IMR-90 (cell line): ENCODE results near the gene P4HA2. TPM values are rescaled to one million over a fixed set of nuclear protein-coding genes. Genes with fewer than 3 reads are reported as not detected.

ENCODE experiments used
- ATAC-seq: fragments of 200-7000 bp; cut with Tn5 transposase; 2 replicates; pipeline ENCODE4 v1.9.1; 2020; ENCODE audit warnings: low read depth, mild to moderate bottlenecking, moderate library complexity
- BruUV-seq: library from RNA; stranded (reverse); fragments of 400-500 nt; replicated peaks from 2 replicates; lab custom pipeline; 2021; lab: Mats Ljungman, UMichigan
- CTCF ChIA-PET: fragments of 300-600 bp; formaldehyde crosslinking; extraction: SDS; loops from one replicate; lab custom pipeline; 2021; ENCODE audit warnings: antibody characterized with exemption; lab: Yijun Ruan, JAX
- POLR2A ChIA-PET: fragments of 300-600 bp; sonication (Branson Sonifier 250); formaldehyde crosslinking; loops from one replicate; lab custom pipeline; 2022; ENCODE audit warnings: antibody characterized with exemption; ENCODE audit not compliant: unreplicated experiment; lab: Charles Lee
- DNase-seq: peaks from one replicate; pipeline ENCODE4 v3.0.0; 2013
- H2AFZ ChIP-seq: replicated peaks from 2 replicates; pipeline ENCODE3; 2013; ENCODE audit warnings: low read length, mild to moderate bottlenecking; ENCODE audit not compliant: poor library complexity
- H2AK5ac ChIP-seq: 2 replicates; pipeline ENCODE4 v1.6.1; 2013; ENCODE audit warnings: low read depth, low read length, inconsistent platforms
- H2AK9ac ChIP-seq: replicated peaks from 2 replicates; pipeline ENCODE3; 2013; ENCODE audit warnings: mild to moderate bottlenecking, low read depth, low read length, moderate library complexity; ENCODE audit not compliant: poor library complexity
- H2BK120ac ChIP-seq: 2 replicates; pipeline ENCODE4 v1.6.1; 2013; ENCODE audit warnings: low read depth, low read length, inconsistent platforms
- H2BK15ac ChIP-seq: 3 replicates; pipeline ENCODE4 v1.6.1; 2013; ENCODE audit warnings: low read depth, low read length, inconsistent platforms
- H2BK20ac ChIP-seq: 2 replicates; pipeline ENCODE4 v1.6.1; 2013; ENCODE audit warnings: low read depth, mild to moderate bottlenecking, inconsistent platforms, low read length, moderate library complexity
- H2BK5ac ChIP-seq: 2 replicates; pipeline ENCODE4 v1.6.1; 2013; ENCODE audit warnings: mild to moderate bottlenecking, low read depth, low read length, inconsistent platforms; ENCODE audit not compliant: poor library complexity, severe bottlenecking
- H3K14ac ChIP-seq: replicated peaks from 2 replicates; pipeline ENCODE4 v1.6.1; 2013; ENCODE audit warnings: low read depth, low read length, inconsistent platforms
- H3K18ac ChIP-seq: 2 replicates; pipeline ENCODE4 v1.6.1; 2013; ENCODE audit warnings: low read depth, low read length, control low read depth
- H3K23ac ChIP-seq: 2 replicates; pipeline ENCODE4 v1.6.1; 2013; ENCODE audit warnings: low read depth, low read length, inconsistent platforms
- H3K27ac ChIP-seq: 2 replicates; pipeline ENCODE4 v1.5.1; 2013; ENCODE audit warnings: mild to moderate bottlenecking, control low read depth, low read length; ENCODE audit not compliant: insufficient read depth
- H3K27me3 ChIP-seq: 2 replicates; pipeline ENCODE4 v1.6.1; 2013; ENCODE audit warnings: low read length; ENCODE audit not compliant: control insufficient read depth, insufficient read depth
- H3K36me3 ChIP-seq: 2 replicates; pipeline ENCODE4 v1.6.1; 2013; ENCODE audit warnings: low read length, mixed read lengths; ENCODE audit not compliant: control insufficient read depth, insufficient read depth
- H3K4ac ChIP-seq: 2 replicates; pipeline ENCODE4 v1.6.1; 2013; ENCODE audit warnings: low read depth, low read length, inconsistent platforms
- H3K4me1 ChIP-seq: 2 replicates; pipeline ENCODE4 v1.6.1; 2013; ENCODE audit warnings: low read length, mixed read lengths; ENCODE audit not compliant: control insufficient read depth, insufficient read depth
- H3K4me2 ChIP-seq: 2 replicates; pipeline ENCODE4 v1.6.1; 2013; ENCODE audit warnings: low read depth, mild to moderate bottlenecking, control low read depth, low read length, moderate library complexity
- H3K4me3 ChIP-seq: 2 replicates; pipeline ENCODE4 v1.5.1; 2013; ENCODE audit warnings: low read depth, mild to moderate bottlenecking, control low read depth, low read length, moderate library complexity; ENCODE audit not compliant: insufficient read depth
- H3K56ac ChIP-seq: 2 replicates; pipeline ENCODE4 v1.6.1; 2013; ENCODE audit warnings: low read length, inconsistent platforms; ENCODE audit not compliant: insufficient read depth; ENCODE audit errors: extremely low read depth
- H3K79me1 ChIP-seq, 2 experiments: 2 replicates each; pipeline ENCODE4 v1.6.1; 2013; ENCODE audit warnings: low read length in 2 of 2, inconsistent platforms in 1 of 2, low read depth in 1 of 2
- H3K9ac ChIP-seq: 2 replicates; pipeline ENCODE4 v1.6.1; 2013; ENCODE audit warnings: low read depth, low read length, control low read depth
- H3K9me1 ChIP-seq: 2 replicates; pipeline ENCODE4 v1.6.1; 2013; ENCODE audit warnings: low read length, inconsistent platforms; ENCODE audit not compliant: insufficient read depth
- H3K9me3 ChIP-seq: 2 replicates; pipeline ENCODE4 v1.6.1; 2013; ENCODE audit warnings: low read length; ENCODE audit not compliant: control insufficient read depth, insufficient read depth
- H4K20me1 ChIP-seq: 2 replicates; pipeline ENCODE4 v1.6.1; 2013; ENCODE audit warnings: low read length, inconsistent platforms; ENCODE audit not compliant: insufficient read depth
- H4K5ac ChIP-seq: 2 replicates; pipeline ENCODE4 v1.6.1; 2013; ENCODE audit warnings: mild to moderate bottlenecking, low read depth, low read length, control low read depth
- H4K8ac ChIP-seq, 2 experiments: 2 replicates each; pipeline ENCODE4 v1.6.1; 2013; ENCODE audit warnings: low read depth in 2 of 2, low read length in 2 of 2, control low read depth in 1 of 2, inconsistent platforms in 1 of 2
- H4K91ac ChIP-seq: 2 replicates; pipeline ENCODE4 v1.6.1; 2013; ENCODE audit warnings: low read depth, low read length, inconsistent platforms; ENCODE audit not compliant: insufficient read depth
- BHLHE40 ChIP-seq: fragments of 150-350 bp; IDR thresholded peaks from 2 replicates; pipeline ENCODE4 v1.6.1; 2016; ENCODE audit warnings: mild to moderate bottlenecking, low read depth, low read length
- CEBPB ChIP-seq: IDR thresholded peaks from 2 replicates; pipeline ENCODE4 v1.6.1; 2012; ENCODE audit warnings: low read depth, low read length, improper control_type of control experiment
- CHD1 ChIP-seq: IDR thresholded peaks from 2 replicates; pipeline ENCODE4 v1.6.1; 2012; ENCODE audit warnings: low read depth, low read length, improper control_type of control experiment
- CTCF ChIP-seq: conservative IDR thresholded peaks from 2 replicates; pipeline ENCODE4 v1.5.1; 2012; ENCODE audit warnings: mild to moderate bottlenecking, low read depth, low read length, improper control_type of control experiment
- ELK1 ChIP-seq: fragments of 150-350 bp; IDR thresholded peaks from 2 replicates; pipeline ENCODE4 v1.6.1; 2016; ENCODE audit warnings: low read depth, mild to moderate bottlenecking, low read length, moderate library complexity, borderline replicate concordance
- FOS ChIP-seq: fragments of 150-350 bp; IDR thresholded peaks from 2 replicates; pipeline ENCODE4 v1.6.1; 2016; ENCODE audit warnings: low read depth, low read length
- MAFK ChIP-seq: IDR thresholded peaks from 2 replicates; pipeline ENCODE4 v1.6.1; 2012; ENCODE audit warnings: low read depth, low read length, improper control_type of control experiment
- MAZ ChIP-seq: IDR thresholded peaks from 2 replicates; pipeline ENCODE4 v1.6.1; 2012; ENCODE audit warnings: low read depth, mild to moderate bottlenecking, low read length, improper control_type of control experiment, moderate library complexity, borderline replicate concordance
- MXI1 ChIP-seq: IDR thresholded peaks from 2 replicates; pipeline ENCODE4 v1.6.1; 2012; ENCODE audit warnings: low read depth, mild to moderate bottlenecking, low read length, moderate library complexity, borderline replicate concordance
- POLR2A ChIP-seq: IDR thresholded peaks from 2 replicates; pipeline ENCODE4 v1.6.1; 2012; ENCODE audit warnings: mild to moderate bottlenecking, low read depth, low read length
- RAD21 ChIP-seq: IDR thresholded peaks from 2 replicates; pipeline ENCODE4 v1.6.1; 2012; ENCODE audit warnings: low read length, improper control_type of control experiment
- RCOR1 ChIP-seq: IDR thresholded peaks from 2 replicates; pipeline ENCODE4 v1.6.1; 2012; ENCODE audit warnings: mild to moderate bottlenecking, low read length, improper control_type of control experiment; ENCODE audit not compliant: insufficient replicate concordance
- SMC3 ChIP-seq: fragments of 150-350 bp; IDR thresholded peaks from 2 replicates; pipeline ENCODE4 v1.6.1; 2016; ENCODE audit warnings: low read depth, mild to moderate bottlenecking, antibody characterized with exemption, low read length, moderate library complexity
- USF2 ChIP-seq: fragments of 150-350 bp; IDR thresholded peaks from 2 replicates; pipeline ENCODE4 v1.6.1; 2017; ENCODE audit warnings: mild to moderate bottlenecking, antibody characterized with exemption, low read length, low read depth
- WGBS, 2 experiments: methylation state at CpG; one replicate each; pipeline versions ENCODE4 v1.1.5 to v1.1.7; 2013; ENCODE audit warnings: missing lambda C conversion rate in 2 of 2; ENCODE audit not compliant: insufficient read length in 1 of 2; ENCODE audit errors: extremely low coverage in 2 of 2; 5-methylcytosine and 5-hydroxymethylcytosine counted together
- dilution Hi-C: fragments of 300-500 bp; cut with HindIII; formaldehyde crosslinking; loops from one replicate; pipeline ENCODE4 v1.14.3; 2018; ENCODE audit warnings: low sequenced_read_pairs; ENCODE audit not compliant: unreplicated experiment
- in situ Hi-C: fragments of 300-500 bp; cut with MboI; formaldehyde crosslinking; loops from 3 replicates; pipeline ENCODE4 v1.14.3; 2019; ENCODE audit warnings: low sequenced_read_pairs, inconsistent platforms, mixed read lengths
- intact Hi-C: fragments of 100-400 bp; cut with micrococcal nuclease; formaldehyde crosslinking; loops from 2 replicates; pipeline ENCODE4 v1.10.0; 2022
- polyA plus RNA-seq, 3 experiments: library from polyadenylated mRNA; depleted of rRNA; stranded (reverse); fragments of >200 nt; gene quantifications; 2 replicates each; pipeline ENCODE4 v1.2.3, GENCODE V29; 2012; ENCODE audit warnings: low replicate concordance in 1 of 3
- total RNA-seq: library from RNA; depleted of rRNA; stranded (reverse); fragments of >200 nt; gene quantifications from 2 replicates; pipeline ENCODE4 v1.2.3, GENCODE V29; 2012

The P4HA2 gene
- total and polyA plus RNA-seq, 2 of the 4 experiments (the other 2 are of a cell fraction), result 186 to 225 TPM

- Histone ChIP-seq H2BK15ac (no peak overlapping the region), H3K36me3 (no peaks in the 10 kb centered on the region), H4K91ac (no peak overlapping the region), H2AFZ (no peak overlapping the region), H3K4ac (no peak overlapping the region), H2BK5ac (no peak overlapping the region), H3K56ac (no peak overlapping the region), H2AK5ac (0 out of 2 replicates have a peak overlapping the region, but pooled peaks have one; percentile 40), H3K23ac (no peak overlapping the region), H3K9me3 (no peaks in the 10 kb centered on the region), H3K4me2 (no peak overlapping the region), H3K9me1 (0 out of 2 replicates have a peak, but pooled peaks cover 3% of the 10 kb centered on the region), H3K27me3 (no peaks in the 10 kb centered on the region; the same call in 1 of the 2 replicates), H4K20me1 (no peaks in the 10 kb centered on the region), H3K18ac (no peak overlapping the region), H2BK120ac (no peak overlapping the region), H3K9ac (no peak overlapping the region), H2AK9ac (no peak overlapping the region), H3K4me3 (no peak overlapping the region), H3K27ac (no peak overlapping the region), H2BK20ac (no peak overlapping the region), H4K8ac (0 out of 4 replicates have a peak overlapping the region, but pooled peaks of 1 of the 2 experiments have one; percentile 8), H3K14ac (no peak overlapping the region), H3K79me1 (no peaks in the 10 kb centered on the region), H3K4me1 (no peaks in the 10 kb centered on the region), H4K5ac (no peak overlapping the region)
- in situ Hi-C loops, result no loop called here
- BruUV-seq, result no TSS peak
- no peak for TF ChIP-seq RCOR1
- no peak for TF ChIP-seq BHLHE40
- TF ChIP-seq MAFK, result no peak
- no peak for TF ChIP-seq MXI1
- no peak for TF ChIP-seq USF2
- no peak for TF ChIP-seq CEBPB
- TF ChIP-seq SMC3, result no peak
- no peak for TF ChIP-seq RAD21
- no peak for TF ChIP-seq CTCF
- no peak for TF ChIP-seq FOS
- TF ChIP-seq ELK1, result no peak
- no peak for TF ChIP-seq POLR2A
- TF ChIP-seq MAZ, result no peak
- TF ChIP-seq CHD1, result no peak
- intact Hi-C loops, result no loop called here
- no CpG with 5 or more reads among the region's 4 CpGs for WGBS, 2 experiments
- ATAC-seq (no peak), DNase-seq (no peak)
- ChIA-PET POLR2A (interaction anchor here (1.5 kb wide), 1 partner anchor 56 kb away, joined by 5 read pairs; no protein-coding TSS in a partner anchor), CTCF (interaction anchor here (0.6 to 3.3 kb wide), 16 partner anchors 10 to 651 kb away, joined by 3 to 35 read pairs (median 4); partner anchors contain the start of gene P4HA2)
- dilution Hi-C loops, result no loop called here
Observed at GRCh38 chr5:132237670-132238069, 10.0 kb upstream of the P4HA2 start.
